ENCODE results near the gene GLT6D1. TPM values are rescaled to one million over a fixed set of nuclear protein-coding genes. Genes with fewer than 3 reads are reported as not detected.

The GLT6D1 gene
- total RNA-seq, 2 donors from 2014 or later: not detected

- DNase-seq: no peak
- no peak for ATAC-seq
- intact Hi-C loops (cut with DNase I, micrococcal nuclease): no loop called here
These were observed 26.9 kb downstream of the GLT6D1 start for GRCh38 chr9:135612437-135612836.

- intact Hi-C loops (cut with DNase I, micrococcal nuclease): no loop called here
- no peak for DNase-seq
- no peak for ATAC-seq
These were observed 27.5 kb downstream of the GLT6D1 start for GRCh38 chr9:135611875-135612209.

DNA sequence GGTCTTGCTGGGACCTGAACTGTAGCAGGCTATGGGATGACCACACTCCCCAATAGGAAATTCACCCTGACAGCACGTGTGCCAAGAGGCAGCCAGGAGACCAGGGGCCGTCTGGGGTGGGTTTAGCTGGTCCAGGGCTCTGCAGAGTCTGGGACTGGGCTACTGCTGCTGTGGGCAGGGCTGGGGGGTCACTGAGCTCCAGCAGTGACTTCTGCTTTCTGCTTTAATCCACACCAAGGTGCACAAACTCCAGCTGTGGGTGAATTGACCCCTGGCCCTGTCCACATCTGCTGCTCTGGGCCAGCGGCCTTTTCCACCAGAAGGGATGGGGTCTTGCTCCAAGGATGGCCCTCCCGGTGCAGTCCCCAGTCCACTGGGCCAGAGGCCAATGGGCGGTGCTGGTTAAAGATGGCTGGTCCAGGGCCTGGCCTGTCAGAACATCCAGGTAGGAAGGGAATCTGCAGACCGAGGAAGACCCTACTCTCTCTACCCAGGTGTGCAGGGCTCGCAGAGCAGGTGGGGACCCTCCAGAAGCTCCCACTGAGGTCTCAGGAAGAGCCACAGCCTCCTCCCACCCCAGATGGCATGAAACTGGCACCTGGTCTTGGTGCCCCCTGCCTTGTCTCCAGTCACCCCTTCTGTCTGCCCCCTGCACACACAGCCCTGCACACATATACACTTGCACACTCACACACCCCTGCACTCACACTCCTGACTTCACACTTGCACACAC is 28.0 kb downstream of the GLT6D1 start:
- DNase-seq (no peak), ATAC-seq (no peak)
- intact Hi-C loops (cut with DNase I, micrococcal nuclease): no loop called here

DNA sequence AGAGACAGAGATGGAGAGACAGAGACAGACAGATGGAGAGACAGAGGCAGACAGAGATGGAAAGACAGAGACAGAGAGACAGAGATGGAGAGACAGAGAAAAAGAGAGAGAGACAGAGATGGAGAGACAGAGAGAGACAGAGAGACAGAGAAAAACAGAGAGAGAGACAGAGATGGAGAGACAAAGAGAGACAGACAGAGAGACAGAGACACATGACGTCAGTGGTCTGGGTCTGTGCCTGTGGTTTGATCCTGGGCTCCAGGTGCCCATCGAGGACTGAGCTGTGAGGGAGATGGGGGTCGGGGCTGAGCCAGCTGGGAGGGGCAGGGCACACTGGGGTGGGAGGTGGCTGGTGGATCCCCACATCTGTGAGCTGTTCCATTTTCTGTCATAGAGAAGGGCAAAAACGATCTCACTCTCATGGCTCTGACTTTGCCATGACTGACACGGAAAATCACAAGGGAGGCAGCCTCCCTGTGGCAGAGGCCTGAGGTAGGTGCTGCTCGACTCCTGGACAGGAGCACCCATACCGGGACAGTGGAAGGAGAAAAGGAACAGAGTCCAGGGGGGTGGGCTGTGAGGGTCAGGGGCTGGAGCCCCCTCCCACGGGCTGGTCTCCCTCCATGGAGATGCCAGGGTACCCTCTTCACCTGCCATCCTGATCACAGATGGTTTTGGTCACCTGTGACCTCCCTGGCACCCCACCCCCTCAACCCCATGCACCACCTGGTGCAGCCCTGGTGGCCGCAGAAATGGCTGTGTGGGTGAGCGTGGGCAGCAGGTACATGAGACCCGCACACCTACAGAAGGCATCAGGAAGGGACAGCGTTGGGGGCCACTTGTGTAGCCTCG is 28.8 kb downstream of the GLT6D1 start:
- intact Hi-C loops (cut with DNase I, micrococcal nuclease): no loop called here
- DNase-seq: no peak
- no peak for ATAC-seq

GRCh38 chr9:135609366-135609955 is 29.9 kb downstream of the GLT6D1 start:
- intact Hi-C loops (cut with DNase I, micrococcal nuclease): no loop called here
- ATAC-seq: no peak
- no peak for DNase-seq

- ATAC-seq (no peak), DNase-seq (no peak)
- intact Hi-C loops (cut with DNase I, micrococcal nuclease): no loop called here
These were observed 30.4 kb downstream of the GLT6D1 start for GRCh38 chr9:135608999-135609317.

- intact Hi-C loops (cut with DNase I, micrococcal nuclease): no loop called here
- DNase-seq (no peak), ATAC-seq (no peak)
These were observed 30.9 kb downstream of the GLT6D1 start for GRCh38 chr9:135608294-135608998.

DNA sequence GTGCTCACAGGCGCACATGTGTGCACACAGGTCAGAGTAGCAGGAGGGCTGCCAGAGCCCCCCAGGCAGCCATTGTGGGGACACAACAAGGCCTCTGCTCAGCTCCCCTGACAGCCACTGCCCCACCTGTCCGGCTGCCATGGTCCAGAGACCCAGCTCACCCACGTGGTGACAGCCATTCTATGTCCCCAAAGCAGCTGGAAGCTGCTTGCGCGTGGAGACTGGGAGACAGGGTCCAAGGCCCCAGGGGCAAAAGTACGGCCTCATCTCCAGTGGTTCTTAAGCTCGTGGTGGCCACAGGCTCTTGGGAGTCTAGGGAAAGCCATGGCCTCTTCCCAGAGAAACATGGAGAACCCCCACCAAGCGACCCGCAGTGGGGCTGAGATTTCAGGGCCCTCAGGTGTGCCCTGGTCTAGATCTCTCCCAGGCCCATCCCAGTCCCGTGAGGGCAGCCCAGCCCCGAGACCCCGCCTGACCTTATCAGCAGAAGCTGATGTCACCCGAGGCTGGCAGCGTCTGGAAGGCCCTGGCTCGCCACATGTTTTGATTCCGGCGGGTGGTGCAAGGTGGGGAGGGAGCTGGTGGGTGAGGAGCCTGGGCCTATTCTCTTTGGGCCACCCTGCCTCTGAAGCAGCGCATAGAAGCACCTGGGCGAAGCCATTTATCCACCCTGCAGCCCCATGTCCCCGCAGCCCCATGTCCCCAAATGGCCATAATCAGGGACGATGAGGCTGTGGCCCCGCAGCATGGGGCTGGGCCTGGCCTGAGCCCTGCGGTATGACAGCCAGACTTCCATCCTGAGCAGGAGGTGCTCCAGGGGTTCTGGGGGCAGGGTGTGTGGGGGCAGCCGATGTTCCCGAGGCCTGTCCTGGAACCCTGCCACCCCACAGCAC is 31.7 kb downstream of the GLT6D1 start:
- DNase-seq: no peak
- intact Hi-C loops (cut with DNase I, micrococcal nuclease): no loop called here
- ATAC-seq: no peak

- no peak for ATAC-seq
- DNase-seq: no peak
- intact Hi-C loops (cut with DNase I, micrococcal nuclease): no loop called here
These were observed 32.5 kb downstream of the GLT6D1 start for GRCh38 chr9:135606885-135607259.

DNA sequence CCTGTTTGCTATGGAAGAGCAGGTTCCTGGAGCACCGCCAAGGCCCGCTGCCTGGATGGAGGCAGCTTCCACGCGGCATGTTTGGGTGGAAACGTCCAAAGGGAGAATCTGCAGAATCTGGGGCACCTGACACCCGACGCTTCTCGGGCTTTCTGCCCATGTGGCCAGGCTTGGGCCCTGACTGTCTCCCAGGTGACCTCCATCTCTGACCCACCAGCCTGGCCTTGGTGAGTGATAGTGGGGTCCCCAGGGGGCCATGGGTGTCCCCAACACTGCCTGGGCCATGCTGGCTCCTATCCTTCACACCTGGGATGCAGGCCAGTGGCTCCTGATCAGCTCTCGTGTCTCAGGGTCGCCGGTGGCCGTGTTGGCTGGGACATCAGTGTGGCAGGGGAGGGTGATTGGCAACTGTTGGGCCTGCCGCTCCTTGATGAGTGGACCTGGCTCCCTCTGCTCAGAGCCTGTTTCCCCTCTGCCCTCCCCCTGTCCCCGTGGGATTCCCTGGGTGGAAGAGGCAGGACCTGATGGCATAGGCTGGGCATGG is 34.0 kb downstream of the GLT6D1 start:
- DNase-seq (peak in 1 of 2 donors; percentile 15), ATAC-seq (no peak)
- intact Hi-C loops (cut with DNase I, micrococcal nuclease): no loop called here

DNA sequence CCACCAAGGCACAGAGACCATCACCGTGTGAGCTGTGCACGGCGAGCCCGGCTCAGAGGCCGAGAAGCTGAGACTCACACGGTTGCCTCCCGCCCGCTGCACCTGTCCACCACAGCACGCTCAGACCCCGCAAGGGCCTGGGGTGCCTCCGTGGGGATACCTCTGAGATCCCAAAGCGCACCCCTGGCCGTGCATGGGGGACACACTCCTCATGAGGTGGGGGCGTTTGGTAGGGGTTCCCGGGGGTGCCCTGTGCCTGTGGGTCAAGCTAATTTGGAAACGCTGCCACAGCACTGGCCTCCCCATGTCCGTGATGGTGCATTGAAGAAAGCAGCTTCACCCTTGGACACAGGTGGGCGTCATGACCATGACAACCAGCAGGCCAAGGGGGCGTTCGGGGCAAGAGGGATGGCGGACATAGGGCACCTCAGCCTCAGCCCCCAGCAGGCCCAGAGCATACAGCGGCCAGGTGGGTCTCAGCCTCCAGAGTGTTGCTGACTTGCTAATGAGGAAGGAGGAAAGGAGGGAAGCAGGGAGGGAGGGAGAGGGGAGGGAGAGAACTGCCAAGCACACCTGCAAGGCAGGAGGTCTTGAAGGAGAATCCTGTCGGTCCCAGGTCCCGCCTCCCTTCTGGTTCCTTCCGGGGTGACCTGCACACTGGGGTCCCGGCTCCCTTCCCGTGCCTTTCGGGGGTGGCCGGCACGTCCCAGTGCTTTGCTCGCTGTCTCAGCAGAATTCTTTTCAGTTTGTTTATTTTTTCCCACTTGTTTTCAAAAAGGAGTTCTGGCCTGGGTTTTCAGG is 34.7 kb downstream of the GLT6D1 start:
- intact Hi-C loops (cut with DNase I, micrococcal nuclease): no loop called here
- DNase-seq (peak in 1 of 2 donors; percentile 14), ATAC-seq (no peak)

GRCh38 chr9:135602789-135603481 is 36.4 kb downstream of the GLT6D1 start:
- ATAC-seq (peak; percentile 58), DNase-seq (peak; percentile 20 to 39)
- intact Hi-C loops (cut with DNase I, micrococcal nuclease): no loop called here

- no peak for ATAC-seq
- intact Hi-C loops (cut with DNase I, micrococcal nuclease): no loop called here
- DNase-seq: no peak
These were observed 37.4 kb downstream of the GLT6D1 start for GRCh38 chr9:135601988-135602387.

GRCh38 chr9:135600296-135600817 is 39.0 kb downstream of the GLT6D1 start:
- intact Hi-C loops (cut with DNase I, micrococcal nuclease): no loop called here
- ATAC-seq (no peak), DNase-seq (no peak)

- ATAC-seq: no peak
- no peak for DNase-seq
- intact Hi-C loops (cut with DNase I, micrococcal nuclease): no loop called here
These were observed 43.1 kb downstream of the GLT6D1 start for GRCh38 chr9:135596211-135596610.

DNA sequence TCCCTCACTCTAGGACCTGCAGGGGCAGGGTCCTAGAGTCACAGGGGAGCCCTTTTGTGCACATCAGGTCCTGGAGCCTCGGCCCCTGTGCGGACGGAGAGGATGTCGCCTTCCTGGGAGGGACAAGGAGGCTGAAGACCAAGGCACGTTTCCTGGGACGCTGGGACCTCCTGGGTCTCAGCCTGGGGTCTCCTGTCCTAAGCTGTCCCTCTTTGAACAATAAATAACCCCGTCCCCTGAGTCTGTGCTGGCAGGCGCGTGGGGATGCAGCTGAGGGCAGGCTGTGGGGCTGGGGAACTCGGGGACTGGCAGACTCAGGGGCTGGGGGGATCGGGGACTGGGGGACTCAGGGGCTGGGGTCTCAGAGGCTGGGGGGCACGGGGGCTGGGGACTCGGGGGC is 46.7 kb downstream of the GLT6D1 start:
- intact Hi-C loops (cut with DNase I, micrococcal nuclease): no loop called here
- DNase-seq (no peak), ATAC-seq (no peak)

DNA sequence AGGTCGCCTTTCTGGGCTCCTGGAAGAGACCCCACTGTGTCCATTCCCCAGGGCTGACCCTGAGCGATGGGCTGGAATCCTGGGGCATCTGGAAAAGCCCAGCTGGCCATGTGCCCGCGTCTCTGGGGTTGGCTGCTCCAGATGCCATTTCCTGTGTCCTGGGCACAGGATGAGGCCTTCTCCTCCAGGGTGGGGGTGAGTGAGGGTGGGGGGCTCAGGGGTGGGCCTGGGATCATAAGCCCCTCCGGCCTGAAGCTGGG is 47.1 kb downstream of the GLT6D1 start:
- DNase-seq: no peak
- intact Hi-C loops (cut with DNase I, micrococcal nuclease): no loop called here
- no peak for ATAC-seq
